Measurements from ENCODE around the gene OTUD1. TPM values are rescaled to one million over a fixed set of nuclear protein-coding genes. Genes with fewer than 3 reads are reported as not detected.
A peak's percentile ranks its signal among the peaks of the same experiment; 100 is the strongest.

OTUD1 gene
- total and polyA plus RNA-seq, 2 of the 4 experiments (the other 2 are of a cell fraction), result 1.3 to 1.4 TPM

DNA sequence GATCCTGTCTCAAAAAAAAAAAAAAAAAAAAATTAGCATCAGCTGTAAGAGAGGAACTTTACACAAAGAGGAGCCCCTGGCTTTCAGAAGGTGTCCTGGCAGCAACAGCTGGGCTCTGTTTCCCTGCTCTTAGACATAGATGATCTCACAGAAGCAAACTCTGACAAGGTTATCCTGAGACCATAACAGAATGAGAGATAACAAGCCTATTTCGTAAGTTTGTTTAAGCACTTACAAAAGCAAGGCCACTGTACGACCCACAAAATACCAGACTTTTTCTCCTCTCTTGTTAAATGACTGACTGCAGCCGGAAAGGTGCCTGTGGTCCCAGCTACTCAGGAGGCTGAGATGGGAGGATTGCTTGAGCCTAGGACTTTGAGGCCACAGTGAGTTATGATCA lies 33.3 kb upstream of the OTUD1 start:
- Histone ChIP-seq H2BK120ac (ENCODE audit: low read depth, low read length) (peak overlapping the region; percentile 5; the same call in 1 of the 2 replicates), H3K27ac (ENCODE audit: insufficient read depth, low read length) (no peak overlapping the region), H3K14ac (replicated peaks; ENCODE audit: low read depth, low read length) (no peak overlapping the region), H2BK5ac (ENCODE audit: low read depth, low read length, poor library complexity, severe bottlenecking) (peak overlapping the region; percentile 6), H3K27me3 (ENCODE audit: control insufficient read depth, insufficient read depth, low read length) (no peaks in the 10 kb centered on the region), H3K79me1 (ENCODE audit: low read depth in 1 of 2, low read length in 2 of 2) (no peaks in the 10 kb centered on the region), H3K9me3 (ENCODE audit: control insufficient read depth, insufficient read depth, low read length) (no peaks in the 10 kb centered on the region), H3K36me3 (ENCODE audit: control insufficient read depth, insufficient read depth, low read length) (no peaks in the 10 kb centered on the region), H3K4me3 (ENCODE audit: insufficient read depth, low read depth, low read length) (no peak overlapping the region), H4K8ac (ENCODE audit: low read depth in 2 of 2, low read length in 2 of 2) (no peak overlapping the region), H3K9me1 (ENCODE audit: insufficient read depth, low read length) (no peaks in the 10 kb centered on the region), H2AK5ac (ENCODE audit: low read depth, low read length) (0 out of 2 replicates have a peak overlapping the region, but pooled peaks have one; percentile 6), H2AFZ (replicated peaks; ENCODE audit: low read length, poor library complexity) (no peak overlapping the region), H2AK9ac (replicated peaks; ENCODE audit: low read depth, low read length, poor library complexity) (no peak overlapping the region), H2BK20ac (ENCODE audit: low read depth, low read length) (no peak overlapping the region), H4K91ac (ENCODE audit: insufficient read depth, low read depth, low read length) (no peak overlapping the region), H2BK15ac (ENCODE audit: low read depth, low read length) (no peak overlapping the region), H3K4me2 (ENCODE audit: low read depth, low read length) (no peak overlapping the region), H3K56ac (ENCODE audit: extremely low read depth, insufficient read depth, low read length) (no peak overlapping the region), H4K5ac (ENCODE audit: low read depth, low read length) (no peak overlapping the region), H4K20me1 (ENCODE audit: insufficient read depth, low read length) (no peaks in the 10 kb centered on the region), H3K23ac (ENCODE audit: low read depth, low read length) (no peak overlapping the region), H3K4me1 (ENCODE audit: control insufficient read depth, insufficient read depth, low read length) (peaks cover 7% of the 10 kb centered on the region), H3K18ac (ENCODE audit: low read depth, low read length) (no peak overlapping the region; the same call in 1 of the 2 replicates), H3K9ac (ENCODE audit: low read depth, low read length) (no peak overlapping the region), H3K4ac (ENCODE audit: low read depth, low read length) (no peak overlapping the region)
- BruUV-seq (replicated peaks), result no TSS peak
- dilution Hi-C loops (cut with HindIII; ENCODE audit: low sequenced_read_pairs, unreplicated experiment) (no loop called here), intact Hi-C loops (cut with micrococcal nuclease) (no loop called here), in situ Hi-C loops (cut with MboI; ENCODE audit: low sequenced_read_pairs) (no loop called here)
- no CpG with 5 or more reads among the region's 3 CpGs for WGBS, 2 experiments (ENCODE audit: extremely low coverage in 2 of 2, insufficient read length in 1 of 2)
- ChIA-PET POLR2A (ENCODE audit: unreplicated experiment) (no interaction called here), CTCF (interaction anchor here (0.6 to 1.2 kb wide), 2 partner anchors 42 to 91 kb away, joined by 3 to 4 read pairs; no protein-coding TSS in a partner anchor)
- DNase-seq (peak; percentile 92), ATAC-seq (ENCODE audit: low read depth) (peak; percentile 76)
- TF ChIP-seq CEBPB (IDR thresholded peaks at IDR 0.05; ENCODE audit: low read depth, low read length), result peak; percentile 62
- TF ChIP-seq, protein P1, sequence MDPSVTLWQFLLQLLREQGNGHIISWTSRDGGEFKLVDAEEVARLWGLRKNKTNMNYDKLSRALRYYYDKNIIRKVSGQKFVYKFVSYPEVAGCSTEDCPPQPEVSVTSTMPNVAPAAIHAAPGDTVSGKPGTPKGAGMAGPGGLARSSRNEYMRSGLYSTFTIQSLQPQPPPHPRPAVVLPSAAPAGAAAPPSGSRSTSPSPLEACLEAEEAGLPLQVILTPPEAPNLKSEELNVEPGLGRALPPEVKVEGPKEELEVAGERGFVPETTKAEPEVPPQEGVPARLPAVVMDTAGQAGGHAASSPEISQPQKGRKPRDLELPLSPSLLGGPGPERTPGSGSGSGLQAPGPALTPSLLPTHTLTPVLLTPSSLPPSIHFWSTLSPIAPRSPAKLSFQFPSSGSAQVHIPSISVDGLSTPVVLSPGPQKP (IDR thresholded peaks at IDR 0.05; ENCODE audit: borderline replicate concordance, low read depth, low read length), result no peak

Measured in IMR-90 (cell line).